Muscle of back (tissue), 11 donors: ENCODE measurements around the gene PCDHA11. TPM values are rescaled to one million over a fixed set of nuclear protein-coding genes. Genes with fewer than 3 reads are reported as not detected.

Experiments
- DNase-seq, 3 donors: peaks; one replicate each; pipeline versions ENCODE4 v3.0.0 to v3.0.0-alpha.2; 2013
- polyA plus RNA-seq, 10 donors: library from polyadenylated mRNA; unstranded; fragments of 120-200 nt; gene quantifications; one replicate each; pipeline ENCODE4 v1.2.1, GENCODE V29; 2013; ENCODE audit not compliant: insufficient read length in 10 of 10

PCDHA11 gene
- polyA plus RNA-seq, 10 donors: 0.03 to 0.61 (median 0.05) TPM; not detected in 3

- no peak for DNase-seq
Observed at GRCh38 chr5:140916325-140916724, 47.6 kb downstream of the PCDHA11 start.

Other genes with a start within 250 kb of the PCDHA11 start
- 10 to 100 TPM; 15.2 to 38.2 (median 24.1) TPM for gene CD14, start 235.8 kb upstream of the PCDHA11 start, polyA plus RNA-seq
- gene TMCO6, start 229.5 kb upstream of the PCDHA11 start, polyA plus RNA-seq: 10 to 100 TPM in 2 of 10 donors, 1 to 10 TPM in 8; 5.2 to 12.4 (median 8.1) TPM
- 10 to 100 TPM; 41.3 to 75.2 (median 56.1) TPM for gene NDUFA2, start 221.3 kb upstream of the PCDHA11 start, polyA plus RNA-seq
- 100 to 1,000 TPM in 2 of 10 donors, 10 to 100 TPM in 8; 81.5 to 114 (median 94.1) TPM for gene IK, start 221.1 kb upstream of the PCDHA11 start, polyA plus RNA-seq
- 10 to 100 TPM; 10.9 to 16.2 (median 12.8) TPM for gene WDR55, start 204.1 kb upstream of the PCDHA11 start, polyA plus RNA-seq
- gene DND1, start 195.4 kb upstream of the PCDHA11 start, polyA plus RNA-seq: under 1 TPM in 3 of 10 donors, not detected in 7; 0.16 to 0.92 (median 0.24) TPM
- 10 to 100 TPM; 42.2 to 53.9 (median 48.9) TPM for gene HARS1, start 177.6 kb upstream of the PCDHA11 start, polyA plus RNA-seq
- gene HARS2, start 177.5 kb upstream of the PCDHA11 start, polyA plus RNA-seq: 10 to 100 TPM; 20.5 to 35.9 (median 25.3) TPM
- 10 to 100 TPM; 72.9 to 93.3 (median 78.7) TPM for gene ZMAT2, start 168.5 kb upstream of the PCDHA11 start, polyA plus RNA-seq
- under 1 TPM in 4 of 10 donors, not detected in 6; 0.05 to 0.11 (median 0.06) TPM for gene PCDHA1, start 82.8 kb upstream of the PCDHA11 start, polyA plus RNA-seq
- gene PCDHA2, start 74.1 kb upstream of the PCDHA11 start, polyA plus RNA-seq: under 1 TPM in 8 of 10 donors, not detected in 2; 0.04 to 0.22 (median 0.10) TPM
- gene PCDHA3, start 67.9 kb upstream of the PCDHA11 start, polyA plus RNA-seq: under 1 TPM; 0.06 to 0.31 (median 0.23) TPM
- gene PCDHA4, start 61.9 kb upstream of the PCDHA11 start, polyA plus RNA-seq: under 1 TPM; 0.04 to 0.39 (median 0.18) TPM
- gene PCDHA5, start 47.3 kb upstream of the PCDHA11 start, polyA plus RNA-seq: under 1 TPM in 2 of 10 donors, not detected in 8; 0.04 to 0.07 TPM
- gene PCDHA6, start 41.0 kb upstream of the PCDHA11 start, polyA plus RNA-seq: under 1 TPM in 9 of 10 donors, not detected in 1; 0.08 to 0.20 (median 0.16) TPM
- gene PCDHA7, start 34.7 kb upstream of the PCDHA11 start, polyA plus RNA-seq: under 1 TPM; 0.05 to 0.35 (median 0.13) TPM
- gene PCDHA8, start 27.8 kb upstream of the PCDHA11 start, polyA plus RNA-seq: under 1 TPM in 6 of 10 donors, not detected in 4; 0.07 to 0.11 (median 0.09) TPM
- under 1 TPM in 5 of 10 donors, not detected in 5; 0.04 to 0.07 (median 0.06) TPM for gene PCDHA9, start 20.6 kb upstream of the PCDHA11 start, polyA plus RNA-seq
- under 1 TPM; 0.07 to 0.29 (median 0.17) TPM for gene PCDHA10, start 13.1 kb upstream of the PCDHA11 start, polyA plus RNA-seq
- under 1 TPM in 6 of 10 donors, not detected in 4; 0.04 to 0.16 (median 0.07) TPM for gene PCDHA12, start 6.4 kb downstream of the PCDHA11 start, polyA plus RNA-seq
- under 1 TPM in 5 of 10 donors, not detected in 5; 0.04 to 0.22 (median 0.12) TPM for gene PCDHA13, start 13.2 kb downstream of the PCDHA11 start, polyA plus RNA-seq
- under 1 TPM in 9 of 10 donors, not detected in 1; 0.07 to 0.38 (median 0.12) TPM for gene PCDHAC1, start 57.3 kb downstream of the PCDHA11 start, polyA plus RNA-seq
- 1 to 10 TPM in 6 of 10 donors, under 1 TPM in 4; 0.67 to 5.8 (median 1.4) TPM for gene PCDHAC2, start 97.5 kb downstream of the PCDHA11 start, polyA plus RNA-seq
- gene PCDHB1, start 182.4 kb downstream of the PCDHA11 start, polyA plus RNA-seq: under 1 TPM; 0.07 to 0.20 (median 0.10) TPM
- 1 to 10 TPM; 2.3 to 5.9 (median 4.2) TPM for gene PCDHB2, start 225.7 kb downstream of the PCDHA11 start, polyA plus RNA-seq
- 1 to 10 TPM; 1.6 to 2.8 (median 2.0) TPM for gene PCDHB3, start 231.5 kb downstream of the PCDHA11 start, polyA plus RNA-seq